ENCODE results near the gene AFAP1L1. TPM values are rescaled to one million over a fixed set of nuclear protein-coding genes. Genes with fewer than 3 reads are reported as not detected.
"Not testable (repeated sequence)": the region's sequence is repeated elsewhere in the genome, so short reads cannot be mapped to it uniquely, and the experiment has no call there.

AFAP1L1 gene
- total and polyA plus RNA-seq, 10 of the 15 experiments (the other 5 are each of a cell fraction or from before 2014, with no cell fraction given): 0.11 TPM; not detected in 9

DNA sequence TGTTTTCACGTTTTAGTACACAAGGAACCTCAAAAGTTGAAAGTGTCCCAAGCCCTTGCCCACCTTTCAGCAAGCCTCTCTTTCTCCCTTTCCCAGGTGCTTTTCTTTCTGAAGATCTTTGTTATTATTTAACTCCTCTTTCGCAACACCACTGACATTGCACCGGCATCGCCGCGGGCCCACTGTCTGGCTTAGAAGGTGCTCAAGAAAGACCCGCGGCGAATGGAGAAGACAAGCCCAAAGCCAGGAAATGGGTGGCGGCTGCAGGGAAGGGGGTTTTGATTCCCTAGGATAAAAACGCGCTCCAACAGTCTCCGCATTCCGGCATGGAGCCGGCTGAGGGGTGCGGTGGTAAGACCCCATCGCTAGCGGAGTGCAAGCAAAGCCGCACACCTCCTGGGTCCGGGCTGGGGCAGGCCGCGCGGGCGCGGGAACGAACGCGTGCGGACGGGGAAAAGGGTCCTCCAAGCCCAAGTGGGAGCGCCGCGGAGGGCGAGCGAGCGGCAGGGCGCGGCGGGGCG, 404 bp upstream of the AFAP1L1 start:
- CTCF ChIA-PET: interaction anchor here (0.6 kb wide), 1 partner anchor 282 kb away, joined by 4 read pairs; no protein-coding TSS in a partner anchor
- no peak overlapping the region for H3K4me2 ChIP-seq (ENCODE audit: control insufficient read depth, insufficient read depth)
- H3K27ac ChIP-seq (ENCODE audit: control insufficient read depth, insufficient read depth): no peak overlapping the region
- intact Hi-C loops (cut with micrococcal nuclease; ENCODE audit: unreplicated experiment) (no loop called here), in situ Hi-C loops (cut with MboI) (no loop called here)
- no peak overlapping the region for H3K9ac ChIP-seq (ENCODE audit: control insufficient read depth, insufficient read depth, low read length)
- POLR2A ChIA-PET: no interaction called here
- no peaks in the 10 kb centered on the region for H3K79me2 ChIP-seq (ENCODE audit: control insufficient read depth, insufficient read depth, low read length)
- H3K4me1 ChIP-seq (ENCODE audit: control insufficient read depth, insufficient read depth, low read length): no peaks in the 10 kb centered on the region
- WGBS (ENCODE audit: insufficient coverage, insufficient replicate concordance, low lambda C conversion rate, missing lambda C conversion rate): 54% methylated on average over 30 of the region's 40 CpGs
- SMC1A ChIA-PET (ENCODE audit: uncharacterized antibody, unreplicated experiment): interaction anchor here (0.6 kb wide), 1 partner anchor 47 kb away, joined by 3 read pairs; no protein-coding TSS in a partner anchor
- H3K36me3 ChIP-seq (ENCODE audit: control insufficient read depth in 2 of 2, insufficient read depth in 2 of 2, low read length in 1 of 2): no peaks in the 10 kb centered on the region
- peaks cover 3% of the 10 kb centered on the region; the same call in 2 of the 3 replicates for H3K9me3 ChIP-seq (replicated peaks; ENCODE audit: control insufficient read depth, insufficient read depth, low read length)
- no peak for FAIRE-seq
- peaks cover 9 to 12% of the 10 kb centered on the region in 2 experiments for H3K27me3 ChIP-seq (replicated peaks in 1 of 2; ENCODE audit: control insufficient read depth in 2 of 2, insufficient read depth in 2 of 2, low read length in 1 of 2)
- no peak for ATAC-seq
- TF ChIP-seq RAD51 (IDR thresholded peaks at IDR 0.05) (no peak), KAT2A (conservative IDR thresholded peaks at IDR 0.05; ENCODE audit: control insufficient read depth, low read depth, low read length) (no peak), TARDBP (IDR thresholded peaks at IDR 0.05; ENCODE audit: borderline replicate concordance) (no peak), ZBED1 (IDR thresholded peaks at IDR 0.05; ENCODE audit: borderline replicate concordance) (no peak), RB1 (IDR thresholded peaks at IDR 0.05; ENCODE audit: borderline replicate concordance) (no peak), NFIC (IDR thresholded peaks at IDR 0.05; ENCODE audit: low read depth, low read length) (no peak), BMI1 (IDR thresholded peaks at IDR 0.05; ENCODE audit: borderline replicate concordance) (no peak), SP1 (IDR thresholded peaks at IDR 0.05; ENCODE audit: low read depth, low read length) (no peak), ATF7 (IDR thresholded peaks at IDR 0.05; ENCODE audit: low read depth) (no peak), SMARCA5 (IDR thresholded peaks at IDR 0.05) (no peak), SMAD5 (IDR thresholded peaks at IDR 0.05; ENCODE audit: low read depth) (no peak), WRNIP1 (IDR thresholded peaks at IDR 0.05; ENCODE audit: borderline replicate concordance, low read depth, low read length) (no peak), ASH2L (IDR thresholded peaks at IDR 0.05; ENCODE audit: borderline replicate concordance, low read depth) (no peak)
- RAD21 ChIA-PET (ENCODE audit: unreplicated experiment): interaction anchor here (0.6 kb wide), 1 partner anchor 156 kb away, joined by 3 read pairs; no protein-coding TSS in a partner anchor
- no TSS peak for BruUV-seq (replicated peaks)
- no peak for DNase-seq (ENCODE audit: low read depth, low spot score)
- H2AFZ ChIP-seq (ENCODE audit: control insufficient read depth, low read depth, low read length): no peak overlapping the region
- H4K20me1 ChIP-seq (ENCODE audit: control insufficient read depth, insufficient read depth): no peaks in the 10 kb centered on the region
- H3K4me3 ChIP-seq: no peak overlapping the region

DNA sequence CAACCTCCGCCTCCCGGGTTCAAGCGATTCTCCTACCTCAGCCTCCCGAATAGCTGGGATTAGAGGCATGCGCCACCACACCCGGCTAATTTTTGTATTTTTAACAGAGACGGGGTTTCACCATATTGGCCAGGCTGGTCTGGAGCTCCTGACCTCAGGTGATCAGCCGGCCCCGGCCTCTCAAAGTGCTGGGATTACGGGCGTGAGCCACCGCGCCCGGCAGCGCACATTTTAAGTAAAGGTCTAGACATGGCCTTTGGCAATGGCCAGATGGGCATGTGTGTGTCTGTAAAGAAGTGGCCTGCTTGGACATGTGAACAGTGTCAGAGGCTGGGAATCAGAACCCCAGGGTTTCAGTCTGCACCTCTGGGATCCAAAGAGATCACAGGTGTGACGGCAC, 1.1 kb downstream of the AFAP1L1 start:
- H3K4me2 ChIP-seq (ENCODE audit: control insufficient read depth, insufficient read depth); H3K79me2 ChIP-seq (ENCODE audit: control insufficient read depth, insufficient read depth, low read length); in situ Hi-C loops (cut with MboI); SMC1A ChIA-PET (ENCODE audit: uncharacterized antibody, unreplicated experiment); H2AFZ ChIP-seq (ENCODE audit: control insufficient read depth, low read depth, low read length); POLR2A ChIA-PET; ATAC-seq; H3K36me3 ChIP-seq (ENCODE audit: control insufficient read depth in 2 of 2, insufficient read depth in 2 of 2, low read length in 1 of 2); H3K4me1 ChIP-seq (ENCODE audit: control insufficient read depth, insufficient read depth, low read length); FAIRE-seq; H3K9ac ChIP-seq (ENCODE audit: control insufficient read depth, insufficient read depth, low read length); H3K9me3 ChIP-seq (replicated peaks; ENCODE audit: control insufficient read depth, insufficient read depth, low read length); BruUV-seq (replicated peaks); CTCF ChIA-PET; H4K20me1 ChIP-seq (ENCODE audit: control insufficient read depth, insufficient read depth); RAD21 ChIA-PET (ENCODE audit: unreplicated experiment); H3K27ac ChIP-seq (ENCODE audit: control insufficient read depth, insufficient read depth); intact Hi-C loops (cut with micrococcal nuclease; ENCODE audit: unreplicated experiment); H3K4me3 ChIP-seq; DNase-seq (ENCODE audit: low read depth, low spot score): not testable (repeated sequence)
- WGBS (ENCODE audit: insufficient coverage, insufficient replicate concordance, low lambda C conversion rate, missing lambda C conversion rate): 79% methylated on average over 12 of the region's 16 CpGs
- peaks cover 12 to 13% of the 10 kb centered on the region in 2 experiments for H3K27me3 ChIP-seq (replicated peaks in 1 of 2; ENCODE audit: control insufficient read depth in 2 of 2, insufficient read depth in 2 of 2, low read length in 1 of 2)

Measured in GM12878 (cell line).